NCI-H1694 treated with DMSO at 0.1 percent for 48 hours (cell line): ENCODE measurements around the gene CAPN14.

Experiments
- DNase-seq: peaks from one replicate; lab custom pipeline; 2025; lab: John Stamatoyannopoulos, UW

CAPN14 gene

GRCh38 chr2:31243053-31243452 lies 25.7 kb upstream of the CAPN14 start:
- no peak for DNase-seq

- DNase-seq: no peak
Measured at GRCh38 chr2:31241625-31242270, 24.4 kb upstream of the CAPN14 start.

- DNase-seq: no peak
Measured at GRCh38 chr2:31240381-31241365, 23.4 kb upstream of the CAPN14 start.

DNA sequence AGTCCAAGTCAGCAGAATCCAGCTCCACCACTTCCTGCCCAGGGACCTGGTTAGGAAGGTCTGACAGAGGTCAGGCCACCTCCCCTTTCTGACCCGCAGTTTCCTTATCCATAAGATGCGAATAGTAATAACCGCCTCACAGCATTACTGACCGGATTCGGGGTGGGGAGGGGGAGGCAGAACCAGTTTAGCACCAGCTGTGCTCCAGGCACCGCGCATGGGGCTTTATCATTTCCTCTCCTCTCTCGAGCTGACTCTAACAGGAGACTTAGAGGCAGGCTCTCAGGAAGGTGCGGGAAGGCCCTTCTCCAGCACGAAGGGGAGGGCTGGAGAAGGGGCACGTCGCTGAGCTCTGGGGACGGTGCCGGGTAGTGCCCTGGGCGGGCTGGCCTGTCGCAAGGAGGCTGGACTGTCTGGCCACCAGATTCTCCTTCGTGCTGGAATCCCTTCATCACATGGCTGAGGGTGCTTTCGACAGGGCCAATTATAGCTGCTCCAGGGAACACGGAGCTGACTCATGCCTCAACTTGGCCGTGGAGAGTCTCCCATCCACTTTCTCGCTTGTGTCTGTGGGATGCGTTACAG lies 22.4 kb upstream of the CAPN14 start:
- DNase-seq: no peak

GRCh38 chr2:31238906-31239592 lies 21.7 kb upstream of the CAPN14 start:
- no peak for DNase-seq

DNA sequence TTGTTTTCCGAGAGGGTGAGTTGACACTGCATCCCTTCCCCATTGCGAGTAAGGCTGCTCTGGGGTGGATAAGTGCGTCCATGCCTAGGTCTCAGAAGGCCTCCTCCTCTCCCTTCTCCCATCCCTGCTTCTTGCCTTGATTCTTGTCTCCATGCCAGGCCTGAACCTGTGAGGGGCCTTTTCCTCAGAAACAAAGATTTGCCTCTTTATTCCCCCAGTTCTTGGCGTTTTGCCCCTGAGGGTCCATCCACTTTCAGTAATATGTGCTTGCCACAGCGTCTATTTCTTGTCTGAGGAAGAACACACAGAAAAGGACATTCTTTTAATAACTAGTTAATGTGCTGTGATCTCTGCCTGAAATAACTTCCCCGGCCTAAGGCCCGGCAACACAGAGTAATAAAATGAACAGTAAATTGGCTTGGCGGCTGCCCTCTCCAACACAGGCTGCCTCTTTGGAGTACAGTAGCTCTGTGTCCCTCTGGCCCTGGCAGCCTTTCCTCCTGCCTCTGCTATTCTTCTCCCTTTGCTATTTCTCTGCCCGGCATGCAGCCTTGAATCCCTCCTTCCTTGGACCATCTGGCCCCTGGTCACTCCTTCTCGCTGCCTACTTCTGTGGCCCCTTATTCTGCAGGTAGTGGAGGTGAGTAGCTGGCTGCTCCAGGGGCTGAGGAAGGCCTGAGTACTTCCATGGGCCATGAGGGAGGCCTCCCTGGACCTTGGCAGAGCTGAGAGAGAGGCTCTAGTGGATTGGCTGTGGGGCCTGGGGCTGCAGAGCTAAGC lies 21.0 kb upstream of the CAPN14 start:
- no peak for DNase-seq

- DNase-seq: no peak
Measured at GRCh38 chr2:31237348-31238017, 20.2 kb upstream of the CAPN14 start.

DNA sequence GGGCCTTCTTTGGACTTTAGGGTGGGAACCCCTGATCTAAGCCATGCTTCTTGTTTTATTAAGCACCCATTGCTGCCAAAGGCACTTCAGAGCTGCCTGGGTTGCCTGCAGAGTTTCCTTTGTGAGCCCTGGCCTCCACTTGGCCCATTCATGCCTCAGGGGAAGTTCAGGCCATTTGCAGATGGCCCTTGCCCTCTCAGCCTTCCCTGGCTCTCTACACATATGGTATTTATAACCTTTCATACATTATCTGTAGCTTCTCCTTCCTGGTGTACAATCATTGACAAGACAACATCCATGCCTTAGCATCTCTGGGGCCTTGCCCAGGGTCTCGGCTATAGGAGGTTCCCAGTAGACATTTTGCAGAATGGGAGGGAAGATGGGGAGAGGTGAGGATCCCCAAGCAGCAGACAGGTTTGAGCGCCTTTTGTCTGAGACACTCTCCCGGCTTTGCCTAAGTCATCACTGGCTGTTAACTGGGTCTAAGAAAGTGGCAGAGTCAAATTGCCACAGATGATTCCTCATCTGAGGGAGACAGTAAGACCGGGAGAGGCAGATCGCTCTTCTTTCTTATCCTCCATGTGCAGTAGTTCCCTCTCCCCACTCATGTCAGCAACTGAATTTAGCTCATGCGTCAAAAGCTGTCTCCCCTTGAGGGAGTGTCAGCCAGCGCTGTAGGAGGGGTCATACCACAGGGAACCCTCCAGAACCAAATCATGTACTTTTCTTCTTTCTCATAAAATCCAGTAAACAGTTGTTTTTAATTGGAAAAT lies 19.3 kb upstream of the CAPN14 start:
- DNase-seq: no peak

DNA sequence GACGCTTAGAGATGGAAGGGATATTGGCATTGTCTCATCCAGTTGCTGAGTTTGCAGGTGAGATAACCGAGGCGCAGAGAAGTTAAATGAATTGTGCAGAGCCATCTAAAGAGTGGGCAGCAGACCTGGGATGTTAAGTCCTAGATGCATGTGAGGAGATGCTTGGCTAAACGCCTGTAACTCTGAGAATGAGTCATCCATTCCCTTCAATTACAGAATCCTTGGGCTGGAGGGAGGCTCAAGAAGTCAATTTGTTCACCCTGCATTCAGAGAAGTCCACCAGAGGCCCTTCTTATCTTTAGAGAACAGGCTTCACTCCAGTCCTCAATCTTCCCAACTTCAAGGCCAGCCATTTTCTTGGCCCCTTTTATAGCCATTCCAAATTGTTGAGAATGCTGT lies 18.2 kb upstream of the CAPN14 start:
- no peak for DNase-seq

GRCh38 chr2:31234683-31235503 lies 17.6 kb upstream of the CAPN14 start:
- DNase-seq: no peak

DNA sequence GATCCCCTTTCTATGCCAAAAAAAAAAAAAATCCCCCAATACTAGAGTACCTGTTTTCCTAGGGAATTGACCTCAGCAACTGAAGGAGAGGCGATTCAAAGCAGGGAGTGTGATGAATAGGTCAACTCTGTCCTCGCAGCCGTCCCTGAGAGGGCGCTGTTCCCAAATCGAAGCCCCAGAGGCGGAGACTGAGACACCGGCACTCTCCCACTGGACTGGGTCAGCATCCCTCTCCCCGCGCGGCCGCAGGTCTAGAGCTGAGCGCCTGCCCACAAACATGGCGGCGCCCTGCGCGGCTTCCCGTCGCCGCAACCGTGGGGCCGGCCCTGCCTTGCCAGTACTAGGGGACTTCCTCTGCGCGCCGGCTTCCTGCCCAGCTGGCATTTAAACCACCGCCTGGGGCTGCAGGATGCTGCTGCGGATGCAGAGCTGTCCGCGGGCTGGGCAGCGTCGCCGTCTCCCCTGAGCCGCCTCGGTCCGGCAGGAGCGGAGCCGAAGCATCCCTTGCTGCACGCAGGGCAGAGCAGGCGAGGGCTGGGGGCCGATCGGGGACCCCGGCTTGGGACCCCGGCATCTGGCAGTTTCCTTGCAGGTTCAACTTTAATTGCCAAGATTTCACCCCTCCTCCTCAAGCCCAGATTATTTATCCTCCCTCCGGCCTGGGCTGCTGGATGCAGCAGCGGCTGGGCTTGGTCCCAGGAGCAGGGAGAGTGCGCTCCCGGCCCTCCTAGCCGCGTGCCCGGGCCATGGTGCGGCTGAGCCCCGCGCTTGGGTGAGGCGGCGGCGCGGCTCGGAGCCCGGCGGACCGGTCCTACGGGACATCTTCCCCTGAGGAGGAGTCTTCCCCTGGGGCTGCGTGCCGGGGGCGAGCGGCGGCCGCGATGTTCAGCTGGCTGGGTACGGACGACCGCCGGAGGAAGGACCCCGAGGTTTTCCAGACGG lies 16.7 kb upstream of the CAPN14 start, which contains the start of gene EHD3:
TSS of gene EHD3 (plus strand) at position 412 of the 942 bp plus-strand sequence. CDS start at position 882, 470 bp downstream.
- DNase-seq: peak; percentile 85

GRCh38 chr2:31233231-31233630 lies 15.9 kb upstream of the CAPN14 start:
- no peak for DNase-seq

DNA sequence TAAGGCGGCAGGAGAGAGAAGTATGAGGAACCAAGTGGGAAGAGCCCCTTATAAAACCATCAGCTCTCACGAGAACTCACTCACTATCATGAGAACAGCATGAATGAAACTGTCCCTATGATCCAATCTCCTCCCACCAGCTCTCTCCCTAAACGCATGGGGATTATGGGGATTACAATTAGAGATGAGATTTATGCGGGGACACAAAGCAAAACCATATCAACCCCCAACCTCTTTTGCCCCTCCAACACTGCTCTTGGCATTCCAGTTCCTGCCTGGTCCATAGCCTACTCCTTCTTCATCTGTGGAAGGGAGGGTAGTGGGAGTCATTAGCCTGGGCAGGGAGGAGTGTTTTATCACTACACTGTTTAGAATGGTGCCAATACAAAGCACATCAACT lies 15.3 kb upstream of the CAPN14 start:
- no peak for DNase-seq

DNA sequence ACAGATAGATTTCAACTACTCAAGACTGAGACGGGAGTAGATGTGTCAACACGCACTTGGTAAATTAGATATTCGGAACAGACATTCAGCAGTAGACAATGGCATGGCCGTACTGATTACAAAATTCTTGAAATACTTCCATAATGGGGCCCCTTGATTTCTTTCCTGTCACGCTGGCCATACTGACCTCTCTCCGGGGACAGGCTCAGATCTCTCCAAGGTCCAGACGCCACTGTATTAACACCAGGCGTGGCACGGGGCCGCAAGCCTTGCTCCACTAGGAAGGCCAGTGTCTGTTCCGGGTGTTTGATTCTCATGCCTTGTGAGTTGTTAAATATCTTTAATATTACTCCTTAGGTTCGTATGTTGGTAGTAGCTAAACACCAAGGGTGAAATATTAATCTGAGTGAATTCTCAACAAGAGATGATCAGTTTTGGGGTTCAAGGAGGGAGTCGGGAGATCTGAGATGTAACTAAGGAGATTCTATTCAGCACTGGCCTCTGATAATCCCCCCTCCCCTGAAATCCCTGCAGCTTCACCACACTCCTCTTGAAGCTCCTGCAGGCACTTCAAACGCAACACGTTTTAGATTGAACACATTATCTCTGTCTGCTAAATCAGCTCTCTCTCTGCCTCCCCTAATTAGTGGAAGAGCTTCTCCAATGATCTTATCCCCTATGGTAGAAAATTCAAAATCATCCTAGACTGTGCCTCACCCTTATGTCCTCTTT lies 14.4 kb upstream of the CAPN14 start:
- no peak for DNase-seq

DNA sequence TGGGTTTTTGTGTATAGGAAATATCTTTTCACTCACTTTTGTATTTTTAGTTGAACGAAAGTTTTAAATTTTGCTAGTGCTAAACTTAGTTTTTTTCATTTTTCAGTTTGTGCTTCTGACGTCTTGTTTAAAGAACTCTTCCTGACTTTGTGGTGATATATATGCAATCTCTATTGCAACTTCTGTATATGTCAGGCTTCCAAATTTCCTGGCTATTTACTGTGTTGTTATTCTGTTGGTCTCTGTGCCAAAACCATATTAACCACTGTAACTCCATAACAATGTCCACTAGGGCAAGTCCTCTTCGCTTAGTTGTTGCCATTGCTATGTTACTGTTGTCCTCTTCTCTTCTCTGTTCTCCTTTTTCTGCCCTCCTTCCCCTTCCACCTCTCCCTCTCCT lies 13.4 kb upstream of the CAPN14 start:
- DNase-seq: no peak

GRCh38 chr2:31228717-31229116 lies 11.4 kb upstream of the CAPN14 start:
- no peak for DNase-seq

GRCh38 chr2:31227711-31228125 lies 10.4 kb upstream of the CAPN14 start:
- peak; percentile 4 for DNase-seq
